Stimulated activated naive CD4-positive, alpha-beta T cell (primary cell): ENCODE measurements around the gene ERP29.
"Not testable (repeated sequence)": the region's sequence is repeated elsewhere in the genome, so short reads cannot be mapped to it uniquely, and the experiment has no call there.

Experiments
- DNase-seq, 6 experiments: peaks; one replicate each; lab custom pipeline; 2025; lab: John Stamatoyannopoulos, UW

Gene ERP29

GRCh38 chr12:112035219-112035785 lies 22.1 kb downstream of the ERP29 start:
- DNase-seq = no peak

GRCh38 chr12:112036614-112037013 lies 23.4 kb downstream of the ERP29 start:
- not testable (repeated sequence) for DNase-seq

GRCh38 chr12:112046003-112046402 lies 32.8 kb downstream of the ERP29 start:
- DNase-seq = no peak

GRCh38 chr12:112049351-112049750 lies 36.1 kb downstream of the ERP29 start:
- DNase-seq = no peak

GRCh38 chr12:112061137-112061536 lies 47.9 kb downstream of the ERP29 start:
- no peak for DNase-seq

- DNase-seq = no peak
Measured at GRCh38 chr12:112063273-112063672, 50.0 kb downstream of the ERP29 start.

- no peak for DNase-seq
Measured at GRCh38 chr12:112066566-112066965, 53.3 kb downstream of the ERP29 start.
